Aortic smooth muscle cell (primary cell): ENCODE results near the gene TM2D3. TPM values are rescaled to one million over a fixed set of nuclear protein-coding genes. Genes with fewer than 3 reads are reported as not detected.

Experiments
- total RNA-seq: library from RNA; depleted of rRNA; stranded (reverse); fragments of >200 nt; gene quantifications from 2 replicates; pipeline ENCODE4 v1.2.3, GENCODE V29; 2014

The TM2D3 gene, protein sequence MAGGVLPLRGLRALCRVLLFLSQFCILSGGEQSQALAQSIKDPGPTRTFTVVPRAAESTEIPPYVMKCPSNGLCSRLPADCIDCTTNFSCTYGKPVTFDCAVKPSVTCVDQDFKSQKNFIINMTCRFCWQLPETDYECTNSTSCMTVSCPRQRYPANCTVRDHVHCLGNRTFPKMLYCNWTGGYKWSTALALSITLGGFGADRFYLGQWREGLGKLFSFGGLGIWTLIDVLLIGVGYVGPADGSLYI
- 37.0 and 41.7 TPM in 2 replicates for total RNA-seq

DNA sequence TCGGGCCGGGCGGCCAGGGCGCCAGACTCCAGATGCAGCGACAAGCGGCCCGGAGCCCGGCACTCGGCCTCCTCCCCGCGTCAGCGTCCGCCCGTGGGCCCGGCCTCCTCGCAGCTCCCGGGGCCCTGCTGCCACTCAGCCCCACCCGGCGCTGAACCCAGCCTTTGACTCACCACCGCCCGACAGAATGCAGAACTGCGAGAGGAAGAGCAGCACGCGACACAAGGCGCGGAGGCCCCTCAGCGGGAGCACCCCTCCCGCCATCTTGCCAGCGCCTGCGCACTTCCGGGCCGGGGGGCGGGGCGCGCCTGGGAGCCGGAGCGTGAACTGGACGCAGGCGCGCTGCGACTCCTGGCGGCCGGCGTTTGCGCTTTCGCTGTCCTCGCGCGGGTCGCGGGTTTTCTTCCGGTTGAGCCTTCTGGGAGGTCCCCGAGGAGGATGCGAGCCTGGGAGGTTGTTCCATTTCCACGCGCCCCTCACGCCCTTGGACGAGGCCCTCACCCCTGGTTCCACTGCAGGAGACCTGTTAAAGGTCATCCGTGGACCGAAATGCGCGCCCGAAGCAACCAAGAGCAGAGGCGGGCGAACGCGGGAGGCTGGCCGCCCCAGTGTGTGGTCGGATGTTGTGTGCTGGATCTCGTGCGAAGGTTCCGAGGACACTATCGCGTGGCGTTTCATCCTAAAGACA is at the start of gene TM2D3:
Gene TM2D3 (minus strand): TSS at position 284 of the 688 bp plus-strand sequence. CDS start 20 bp downstream, at position 264.

Other genes with a start within 250 kb of the TM2D3 start
- gene PCSK6, start 162.7 kb downstream of the TM2D3 start, total RNA-seq, result 0.19 and 0.66 TPM in 2 replicates
- gene TARS3, start 72.1 kb upstream of the TM2D3 start, total RNA-seq, result 8.2 and 10.2 TPM in 2 replicates
- not detected in 2 replicates for gene OR4F6, start 151.1 kb upstream of the TM2D3 start, total RNA-seq
- not detected in 2 replicates for gene OR4F15, start 159.8 kb upstream of the TM2D3 start, total RNA-seq